Activated gamma-delta T cell treated with Interleukin-2 at 50 U/mL for 16 hours (primary cell): Measurements from ENCODE around the gene CD300LG.
"Not testable (repeated sequence)": the region's sequence is repeated elsewhere in the genome, so short reads cannot be mapped to it uniquely, and the experiment has no call there.

Experiments
- DNase-seq: peaks from one replicate; pipeline ENCODE4 v3.0.0-alpha.2; 2020

Gene CD300LG

GRCh38 chr17:43880420-43880991, 33.5 kb downstream of the CD300LG start:
- peak; percentile 26 for DNase-seq

GRCh38 chr17:43881181-43881580, 34.2 kb downstream of the CD300LG start:
- no peak for DNase-seq

- no peak for DNase-seq
These were observed 35.0 kb downstream of the CD300LG start for GRCh38 chr17:43881758-43882505.

- DNase-seq = no peak
These were observed 35.9 kb downstream of the CD300LG start for GRCh38 chr17:43882761-43883415.

- DNase-seq = no peak
These were observed 41.6 kb downstream of the CD300LG start for GRCh38 chr17:43888548-43888947.

- no peak for DNase-seq
These were observed 43.3 kb downstream of the CD300LG start for GRCh38 chr17:43890240-43890639.

GRCh38 chr17:43891851-43892646, 45.1 kb downstream of the CD300LG start:
- no peak for DNase-seq

- no peak for DNase-seq
These were observed 45.6 kb downstream of the CD300LG start for GRCh38 chr17:43892647-43892952.

- not testable (repeated sequence) for DNase-seq
These were observed 47.5 kb downstream of the CD300LG start for GRCh38 chr17:43894494-43894893.

- DNase-seq = no peak
These were observed 50.9 kb downstream of the CD300LG start for GRCh38 chr17:43897831-43898230.

- DNase-seq = no peak
These were observed 51.5 kb downstream of the CD300LG start for GRCh38 chr17:43898446-43898845.

GRCh38 chr17:43900183-43900857, 53.3 kb downstream of the CD300LG start:
- DNase-seq = peak; percentile 66

- no peak for DNase-seq
These were observed 54.1 kb downstream of the CD300LG start for GRCh38 chr17:43900858-43901754.

- DNase-seq = no peak
These were observed 55.0 kb downstream of the CD300LG start for GRCh38 chr17:43901861-43902589.

- no peak for DNase-seq
These were observed 58.5 kb downstream of the CD300LG start for GRCh38 chr17:43905400-43905984.

GRCh38 chr17:43905985-43906852, 59.2 kb downstream of the CD300LG start:
- peak; percentile 41 for DNase-seq

- DNase-seq = no peak
These were observed 60.0 kb downstream of the CD300LG start for GRCh38 chr17:43906951-43907424.

- peak; percentile 52 for DNase-seq
These were observed 60.5 kb downstream of the CD300LG start, which contains the start of gene MPP2 for GRCh38 chr17:43907425-43907981. MPP2 (minus strand) TSS chr17:43907536; CDS start chr17:43904460, 3,076 bp downstream.
